Left lung (tissue), 10 donors: Measurements from ENCODE around the gene NIPA2. TPM values are rescaled to one million over a fixed set of nuclear protein-coding genes. Genes with fewer than 3 reads are reported as not detected.
A peak's percentile ranks its signal among the peaks of the same experiment; 100 is the strongest.

Source experiments
- ATAC-seq: fragments of 200-7000 bp; cut with Tn5 transposase; one replicate; pipeline ENCODE4 v1.9.1; 2020; ENCODE audit warnings: moderate library complexity
- DNase-seq, 4 donors: peaks; one replicate each; pipeline ENCODE4 v3.0.0-alpha.2; 2013 to 2020
- H3K27ac ChIP-seq, 2 donors: fragments of 200-600 bp; sonication (generic) in 1 of 2; one replicate each; pipeline versions ENCODE4 v1.5.0 to v1.8.0; 2020 to 2021
- H3K27me3 ChIP-seq, 2 donors: fragments of 200-600 bp; sonication (generic) in 1 of 2; one replicate each; pipeline versions ENCODE4 v1.5.0 to v1.8.0; 2020 to 2021
- H3K36me3 ChIP-seq, 2 donors: fragments of 200-600 bp; sonication (generic) in 1 of 2; one replicate each; pipeline versions ENCODE4 v1.5.0 to v1.8.0; 2020 to 2021
- H3K4me1 ChIP-seq, 2 donors: fragments of 200-600 bp; one replicate each; pipeline ENCODE4 v1.8.0; 2021
- H3K4me3 ChIP-seq, 2 donors: fragments of 200-600 bp; sonication (generic) in 1 of 2; one replicate each; pipeline versions ENCODE4 v1.5.0 to v1.8.0; 2020 to 2021; ENCODE audit warnings: mild to moderate bottlenecking in 1 of 2
- H3K9me3 ChIP-seq, 2 donors: fragments of 200-600 bp; sonication (generic) in 1 of 2; one replicate each; pipeline versions ENCODE4 v1.5.0 to v1.8.0; 2020 to 2021
- intact Hi-C, 2 donors: fragments of 100-400 bp; cut with DNase I; formaldehyde crosslinking; loops; one replicate each; pipeline versions ENCODE4 v1.11.2 to v1.14.2; 2022
- polyA plus RNA-seq, 6 donors: library from polyadenylated mRNA; unstranded; fragments of 120-200 nt; gene quantifications; one replicate each; pipeline ENCODE4 v1.2.1, GENCODE V29; 2013; ENCODE audit not compliant: insufficient read length in 6 of 6
- total RNA-seq, 2 donors: library from RNA; stranded (reverse); fragmentation: NEBNext Ultra II Directional; extraction: Animal tissue kit (Norgen Biotek cat#: 25700); gene quantifications; one replicate each; pipeline ENCODE4 v1.2.1, GENCODE V29; 2021
- TF ChIP-seq, protein P1 (sequence below), 2 donors: fragments of 200-600 bp; sonication (generic) in 1 of 2; IDR thresholded peaks; one replicate each; pipeline versions ENCODE4 v1.5.0 to v1.8.0; 2021; ENCODE audit warnings: antibody characterized with exemption in 2 of 2
- donor health status: DM: no; HTN: yes; CAD: no.
- donor health status: DM: no; HTN: no; CAD: no.

NIPA2 gene
- total and polyA plus RNA-seq, 8 donors = 38.3 to 69.0 (median 43.9) TPM

DNA sequence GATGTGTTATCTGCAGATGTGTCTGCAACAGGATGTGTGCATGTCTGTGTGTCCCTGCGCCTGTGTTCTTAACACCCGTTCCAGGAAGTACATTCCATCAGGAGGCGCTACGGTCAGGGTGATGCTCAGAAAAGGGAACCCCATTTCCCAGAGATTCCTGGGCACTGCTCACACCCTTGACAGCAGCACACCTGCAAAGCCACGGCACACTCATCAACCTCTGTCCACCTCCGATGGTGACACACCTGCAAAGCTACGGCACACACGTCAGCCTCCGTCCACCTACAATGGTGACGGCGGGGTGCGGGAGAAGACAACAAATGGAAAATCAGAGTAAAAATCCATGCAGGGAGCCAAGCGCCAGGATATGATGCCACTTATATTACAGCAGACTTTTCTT is 55.4 kb downstream of the NIPA2 start:
- Histone ChIP-seq H3K9me3 (no peaks in the 10 kb centered on the region), H3K27ac (no peak overlapping the region), H3K4me1 (no peaks in the 10 kb centered on the region), H3K27me3 (no peaks in the 10 kb centered on the region), H3K4me3 (no peak overlapping the region), H3K36me3 (peaks cover 0 to 91% of the 10 kb centered on the region in 2 donors)
- ATAC-seq = no peak
- TF ChIP-seq, protein P1, sequence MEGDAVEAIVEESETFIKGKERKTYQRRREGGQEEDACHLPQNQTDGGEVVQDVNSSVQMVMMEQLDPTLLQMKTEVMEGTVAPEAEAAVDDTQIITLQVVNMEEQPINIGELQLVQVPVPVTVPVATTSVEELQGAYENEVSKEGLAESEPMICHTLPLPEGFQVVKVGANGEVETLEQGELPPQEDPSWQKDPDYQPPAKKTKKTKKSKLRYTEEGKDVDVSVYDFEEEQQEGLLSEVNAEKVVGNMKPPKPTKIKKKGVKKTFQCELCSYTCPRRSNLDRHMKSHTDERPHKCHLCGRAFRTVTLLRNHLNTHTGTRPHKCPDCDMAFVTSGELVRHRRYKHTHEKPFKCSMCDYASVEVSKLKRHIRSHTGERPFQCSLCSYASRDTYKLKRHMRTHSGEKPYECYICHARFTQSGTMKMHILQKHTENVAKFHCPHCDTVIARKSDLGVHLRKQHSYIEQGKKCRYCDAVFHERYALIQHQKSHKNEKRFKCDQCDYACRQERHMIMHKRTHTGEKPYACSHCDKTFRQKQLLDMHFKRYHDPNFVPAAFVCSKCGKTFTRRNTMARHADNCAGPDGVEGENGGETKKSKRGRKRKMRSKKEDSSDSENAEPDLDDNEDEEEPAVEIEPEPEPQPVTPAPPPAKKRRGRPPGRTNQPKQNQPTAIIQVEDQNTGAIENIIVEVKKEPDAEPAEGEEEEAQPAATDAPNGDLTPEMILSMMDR (IDR thresholded peaks at IDR 0.05) = no peak
- intact Hi-C loops = no loop called here
- no peak for DNase-seq

DNA sequence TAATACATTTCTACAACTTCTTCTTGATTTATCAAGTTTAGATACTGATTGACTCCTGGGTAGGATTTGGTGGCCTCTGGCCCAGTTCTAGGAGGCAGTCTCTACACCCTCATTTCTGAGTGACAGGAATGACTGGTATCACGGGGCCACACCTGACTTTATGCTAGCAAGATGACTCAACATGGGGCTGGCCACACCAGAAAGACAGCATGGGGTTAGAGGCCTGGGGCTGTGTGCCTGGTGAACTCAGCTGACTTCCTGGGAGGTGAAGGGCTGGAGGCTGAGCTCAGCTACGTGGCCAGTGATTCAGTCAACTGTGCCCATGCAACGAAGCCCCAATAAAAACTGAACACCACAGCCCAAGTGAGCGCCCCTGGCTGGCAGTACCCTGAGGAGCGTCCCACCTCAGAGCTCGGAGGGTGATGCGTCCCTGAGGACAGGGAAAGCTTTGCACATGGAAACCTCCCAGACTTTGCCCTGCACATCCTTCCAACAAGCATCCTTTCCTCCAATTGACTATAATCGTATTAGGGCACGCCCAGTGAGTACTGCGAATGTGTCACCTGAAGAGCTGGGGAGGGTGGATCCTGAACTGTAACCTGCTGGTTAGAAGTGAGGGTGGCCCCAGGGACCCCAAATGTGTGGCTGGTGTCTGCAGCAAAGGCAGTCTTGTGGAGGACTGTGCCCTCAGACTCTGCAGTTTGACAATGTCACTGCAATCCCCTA is 57.2 kb downstream of the NIPA2 start:
- Histone ChIP-seq H3K4me3 (no peak overlapping the region), H3K36me3 (peaks cover 0 to 93% of the 10 kb centered on the region in 2 donors)
- ATAC-seq = peak; percentile 32

DNA sequence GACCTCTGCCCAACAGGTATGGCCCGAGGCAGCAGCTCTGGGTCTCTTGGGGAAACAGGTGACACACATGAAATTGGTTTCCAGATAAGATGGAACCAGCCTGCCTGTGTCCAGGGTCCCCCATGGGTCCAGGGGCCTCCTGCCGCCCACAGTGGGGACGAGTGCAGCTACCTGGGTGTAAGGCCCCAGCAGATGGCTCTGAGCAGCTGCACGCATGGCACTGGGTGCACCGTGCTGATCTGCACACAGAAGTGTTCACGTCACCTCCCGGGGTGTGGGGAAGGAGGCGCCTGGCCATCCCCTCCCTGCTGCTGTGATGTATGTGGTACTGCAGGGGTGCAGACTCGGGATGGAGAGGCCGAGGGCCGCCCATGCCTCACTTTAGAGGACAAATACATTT is 63.6 kb downstream of the NIPA2 start:
- intact Hi-C loops = no loop called here
- no peaks in the 10 kb centered on the region for H3K4me1 ChIP-seq
- H3K4me3 ChIP-seq = no peak overlapping the region
- ATAC-seq = no peak
- TF ChIP-seq, protein P1 (IDR thresholded peaks at IDR 0.05) = no peak
- DNase-seq = no peak
- H3K27ac ChIP-seq = no peak overlapping the region
- no peaks in the 10 kb centered on the region for H3K27me3 ChIP-seq
- peaks cover 0 to 98% of the 10 kb centered on the region in 2 donors for H3K36me3 ChIP-seq
- H3K9me3 ChIP-seq = no peaks in the 10 kb centered on the region

More for the DNA sequence above, 57.2 kb downstream of the NIPA2 start:
- DNase-seq = peak in 1 of 4 donors; percentile 30
- Histone ChIP-seq H3K4me1 (no peaks in the 10 kb centered on the region), H3K27ac (no peak overlapping the region), H3K27me3 (no peaks in the 10 kb centered on the region), H3K9me3 (no peaks in the 10 kb centered on the region)
- TF ChIP-seq, protein P1 (IDR thresholded peaks at IDR 0.05) = no peak
- intact Hi-C loops = no loop called here

DNA sequence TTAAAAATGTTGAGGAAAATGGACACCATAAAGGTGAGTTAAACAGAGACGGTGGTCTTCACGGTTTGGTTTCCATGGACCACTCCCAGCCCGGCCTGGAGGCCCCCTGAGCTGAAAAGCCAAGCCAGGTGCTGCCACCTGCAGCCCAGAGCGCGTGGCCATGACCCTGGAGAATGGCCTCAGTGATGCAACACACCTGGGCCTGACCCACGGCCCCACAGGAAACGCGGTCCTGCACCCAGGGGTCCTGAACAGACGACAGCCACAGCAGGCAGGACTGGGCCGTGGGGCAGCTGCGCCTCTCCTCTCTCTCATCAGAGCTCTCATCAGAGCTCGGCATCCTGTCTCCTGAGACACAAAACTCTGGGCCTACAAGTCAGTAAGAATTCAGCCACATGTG is 64.1 kb downstream of the NIPA2 start:
- DNase-seq (peak in 1 of 4 donors; percentile 76), ATAC-seq (no peak)
- no peak overlapping the region for H3K4me3 ChIP-seq
- H3K9me3 ChIP-seq = no peaks in the 10 kb centered on the region
- H3K27ac ChIP-seq = no peak overlapping the region
- no peaks in the 10 kb centered on the region for H3K27me3 ChIP-seq
- H3K36me3 ChIP-seq = peaks cover 0 to 98% of the 10 kb centered on the region in 2 donors
- TF ChIP-seq, protein P1 (IDR thresholded peaks at IDR 0.05) = no peak
- H3K4me1 ChIP-seq = no peaks in the 10 kb centered on the region
- intact Hi-C loops = no loop called here

DNA sequence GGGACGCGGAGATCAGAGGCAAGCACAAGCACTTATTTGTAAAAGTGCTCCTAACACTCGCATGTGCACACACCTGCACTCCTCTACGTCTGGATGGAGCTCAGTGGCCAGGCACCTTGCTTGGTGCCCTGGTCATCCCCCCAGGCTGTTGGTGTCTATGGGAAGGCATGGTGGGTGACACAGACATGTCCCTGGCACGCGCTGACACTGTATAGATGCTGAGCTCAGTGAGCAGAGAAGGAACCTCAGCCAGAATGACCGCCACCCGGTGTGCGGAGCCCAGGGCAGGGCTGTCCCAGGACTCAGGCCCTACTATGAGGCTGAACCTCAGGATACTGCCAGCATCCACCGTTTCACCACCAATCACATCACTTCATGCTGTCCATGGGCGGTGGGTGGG is 64.5 kb downstream of the NIPA2 start:
- no peak for ATAC-seq
- intact Hi-C loops = no loop called here
- peaks cover 0 to 98% of the 10 kb centered on the region in 2 donors for H3K36me3 ChIP-seq
- no peaks in the 10 kb centered on the region for H3K4me1 ChIP-seq
- DNase-seq = no peak
- H3K27ac ChIP-seq = no peak overlapping the region
- H3K9me3 ChIP-seq = no peaks in the 10 kb centered on the region
- no peaks in the 10 kb centered on the region for H3K27me3 ChIP-seq
- TF ChIP-seq, protein P1 (IDR thresholded peaks at IDR 0.05) = no peak
- no peak overlapping the region for H3K4me3 ChIP-seq
